GM12874 (cell line): ENCODE results near the gene ST3GAL3.

Experiments
- TF ChIP-seq, protein P1 (sequence below): IDR thresholded peaks from 2 replicates; pipeline ENCODE4 v1.5.1; 2011; ENCODE audit warnings: low read depth, mild to moderate bottlenecking, control low read depth, low read length, moderate library complexity; ENCODE audit not compliant: insufficient read depth

The ST3GAL3 gene

DNA sequence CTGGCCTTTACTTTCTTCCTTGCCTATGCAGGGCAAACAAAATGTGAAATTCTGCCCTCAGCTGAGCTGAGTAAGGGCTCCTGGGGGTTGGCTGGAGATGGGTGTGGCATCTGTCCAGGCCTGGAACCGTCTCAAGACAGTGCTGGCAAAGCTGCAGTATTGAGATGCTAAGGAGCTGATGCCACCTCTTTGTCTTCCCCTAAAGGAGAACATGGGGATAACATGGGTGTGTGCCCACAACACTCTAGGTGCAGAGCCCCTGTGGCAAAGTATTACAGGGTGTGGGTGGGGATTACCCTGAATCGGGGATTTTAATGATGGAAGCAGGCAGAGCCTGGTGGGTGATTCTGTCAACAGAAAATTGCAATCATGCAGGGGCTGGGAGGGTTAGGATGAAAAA is 2.5 kb upstream of the ST3GAL3 start:
- TF ChIP-seq, protein P1, sequence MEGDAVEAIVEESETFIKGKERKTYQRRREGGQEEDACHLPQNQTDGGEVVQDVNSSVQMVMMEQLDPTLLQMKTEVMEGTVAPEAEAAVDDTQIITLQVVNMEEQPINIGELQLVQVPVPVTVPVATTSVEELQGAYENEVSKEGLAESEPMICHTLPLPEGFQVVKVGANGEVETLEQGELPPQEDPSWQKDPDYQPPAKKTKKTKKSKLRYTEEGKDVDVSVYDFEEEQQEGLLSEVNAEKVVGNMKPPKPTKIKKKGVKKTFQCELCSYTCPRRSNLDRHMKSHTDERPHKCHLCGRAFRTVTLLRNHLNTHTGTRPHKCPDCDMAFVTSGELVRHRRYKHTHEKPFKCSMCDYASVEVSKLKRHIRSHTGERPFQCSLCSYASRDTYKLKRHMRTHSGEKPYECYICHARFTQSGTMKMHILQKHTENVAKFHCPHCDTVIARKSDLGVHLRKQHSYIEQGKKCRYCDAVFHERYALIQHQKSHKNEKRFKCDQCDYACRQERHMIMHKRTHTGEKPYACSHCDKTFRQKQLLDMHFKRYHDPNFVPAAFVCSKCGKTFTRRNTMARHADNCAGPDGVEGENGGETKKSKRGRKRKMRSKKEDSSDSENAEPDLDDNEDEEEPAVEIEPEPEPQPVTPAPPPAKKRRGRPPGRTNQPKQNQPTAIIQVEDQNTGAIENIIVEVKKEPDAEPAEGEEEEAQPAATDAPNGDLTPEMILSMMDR = 0 out of 2 replicates have a peak, but pooled peaks have one; percentile 11

- TF ChIP-seq, protein P1 = no peak
These were observed 2.0 kb upstream of the ST3GAL3 start for GRCh38 chr1:43705334-43705733.

- TF ChIP-seq, protein P1 = no peak
These were observed 1.2 kb upstream of the ST3GAL3 start for GRCh38 chr1:43705982-43706597.

- TF ChIP-seq, protein P1 = no peak
These were observed 642 bp upstream of the ST3GAL3 start for GRCh38 chr1:43706598-43707189.

DNA sequence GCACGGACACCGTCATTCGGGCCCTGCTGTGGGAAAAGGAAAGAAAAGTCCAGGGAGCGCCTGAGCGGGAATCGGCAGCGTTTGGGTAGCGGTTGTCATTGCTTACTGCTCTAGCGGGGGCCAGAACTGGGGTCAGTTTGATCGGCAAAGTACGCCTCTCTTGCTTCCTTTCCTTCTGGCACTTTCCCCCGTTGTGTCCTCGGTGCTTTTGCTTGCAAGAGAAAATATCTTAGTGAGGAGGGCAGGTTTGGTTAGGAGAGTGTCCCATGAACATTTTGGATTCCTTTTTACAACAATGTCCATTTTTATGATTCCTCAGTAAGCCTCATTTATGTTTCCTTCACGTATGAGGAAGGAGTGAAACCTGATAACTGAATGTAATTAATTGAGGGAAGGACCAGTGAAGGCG is 670 bp downstream of the ST3GAL3 start:
- TF ChIP-seq, protein P1 = no peak

DNA sequence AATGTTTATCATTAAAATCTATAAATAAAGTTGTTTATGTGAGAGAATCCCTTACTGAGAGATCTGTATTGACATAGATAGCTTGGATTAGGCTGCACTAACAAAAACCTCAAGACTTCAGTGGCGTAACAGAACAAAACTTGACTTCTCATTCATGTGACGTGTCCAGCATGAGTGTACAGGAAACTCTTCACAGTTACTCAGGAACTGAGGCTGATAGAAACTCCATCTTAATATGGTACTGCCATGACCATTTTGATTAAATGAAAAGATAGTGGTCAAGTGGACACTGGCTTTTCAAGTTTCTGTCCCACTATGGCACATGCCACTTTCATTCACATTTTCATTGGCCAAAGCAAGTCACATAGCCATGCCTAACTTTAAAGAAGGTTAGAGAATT is 3.7 kb downstream of the ST3GAL3 start:
- TF ChIP-seq, protein P1 = no peak

- TF ChIP-seq, protein P1 = no peak
These were observed 4.4 kb downstream of the ST3GAL3 start for GRCh38 chr1:43711524-43712386.
